ENCODE measurements around the gene GRHL1.
"Not testable (repeated sequence)": the region's sequence is repeated elsewhere in the genome, so short reads cannot be mapped to it uniquely, and the experiment has no call there.

Gene GRHL1

GRCh38 chr2:10012366-10012962, 61.0 kb downstream of the GRHL1 start:
- not testable (repeated sequence) for DNase-seq

GRCh38 chr2:10012963-10013461, 61.5 kb downstream of the GRHL1 start:
- no peak for DNase-seq

- DNase-seq: not testable (repeated sequence)
These were observed 62.3 kb downstream of the GRHL1 start for GRCh38 chr2:10013651-10014417.

- no peak for DNase-seq
These were observed 63.1 kb downstream of the GRHL1 start for GRCh38 chr2:10014418-10015190.

- DNase-seq: not testable (repeated sequence)
These were observed 64.0 kb downstream of the GRHL1 start for GRCh38 chr2:10015376-10015989.

GRCh38 chr2:10016001-10016801, 64.7 kb downstream of the GRHL1 start:
- no peak for DNase-seq

GRCh38 chr2:10016802-10017258, 65.3 kb downstream of the GRHL1 start:
- no peak for DNase-seq

GRCh38 chr2:10017313-10017941, 65.9 kb downstream of the GRHL1 start:
- DNase-seq: no peak

- DNase-seq: no peak
These were observed 67.7 kb downstream of the GRHL1 start for GRCh38 chr2:10019174-10019573.

GRCh38 chr2:10019602-10020400, 68.3 kb downstream of the GRHL1 start:
- DNase-seq: no peak

GRCh38 chr2:10022041-10022421, 70.5 kb downstream of the GRHL1 start:
- no peak for DNase-seq

GRCh38 chr2:10022445-10022844, 71.0 kb downstream of the GRHL1 start:
- no peak for DNase-seq

- DNase-seq: no peak
These were observed 71.6 kb downstream of the GRHL1 start for GRCh38 chr2:10022966-10023662.

GRCh38 chr2:10026940-10027569, 75.6 kb downstream of the GRHL1 start:
- DNase-seq: no peak

GRCh38 chr2:10027660-10028330, 76.3 kb downstream of the GRHL1 start:
- no peak for DNase-seq

GRCh38 chr2:10028407-10028987, 77.0 kb downstream of the GRHL1 start:
- DNase-seq: no peak

- DNase-seq: peak; percentile 25 to 35
These were observed 77.7 kb downstream of the GRHL1 start for GRCh38 chr2:10028988-10029874.

GRCh38 chr2:10029875-10030223, 78.4 kb downstream of the GRHL1 start:
- no peak for DNase-seq

Measured in AML-193 (cell line).